WTC11 (cell line): ENCODE results near the gene PC. TPM values are rescaled to one million over a fixed set of nuclear protein-coding genes. Genes with fewer than 3 reads are reported as not detected.

Experiments used
- ATAC-seq: fragments of 200-7000 bp; cut with Tn5 transposase; 2 replicates; pipeline ENCODE4 v1.10.0; 2021; ENCODE audit warnings: mild to moderate bottlenecking, moderate library complexity
- CTCF ChIA-PET: fragments of 300-600 bp; sonication (Branson Sonifier 250); formaldehyde crosslinking; loops from one replicate; lab custom pipeline; 2021; ENCODE audit warnings: antibody characterized with exemption; lab: Charles Lee
- POLR2A ChIA-PET: fragments of 350-600 bp; sonication (Branson Sonifier 250); formaldehyde crosslinking; loops from one replicate; lab custom pipeline; 2021; ENCODE audit warnings: antibody characterized with exemption; lab: Charles Lee
- DNase-seq: peaks from one replicate; pipeline ENCODE4 v3.0.0; 2021; ENCODE audit warnings: low spot score
- H3K27ac Mint-ChIP-seq: 2 replicates; pipeline ENCODE4 v1.8.0; 2021; ENCODE audit warnings: mixed read lengths
- H3K27me3 Mint-ChIP-seq: 2 replicates; pipeline ENCODE4 v1.8.0; 2021; ENCODE audit warnings: low read depth, mild to moderate bottlenecking, moderate library complexity, mixed read lengths
- H3K36me3 Mint-ChIP-seq: 2 replicates; pipeline ENCODE4 v1.8.0; 2021; ENCODE audit warnings: mixed read lengths
- H3K4me1 Mint-ChIP-seq: 2 replicates; pipeline ENCODE4 v1.8.0; 2022; ENCODE audit warnings: mixed read lengths
- H3K4me3 Mint-ChIP-seq: 2 replicates; pipeline ENCODE4 v1.8.0; 2021; ENCODE audit warnings: mild to moderate bottlenecking, moderate library complexity, mixed read lengths
- H3K9me3 Mint-ChIP-seq: 2 replicates; pipeline ENCODE4 v1.8.0; 2021; ENCODE audit warnings: mixed read lengths
- ATF1 ChIP-seq: sonication (generic); formaldehyde crosslinking; IDR thresholded peaks from 2 replicates; pipeline ENCODE4 v1.8.1; 2023; ENCODE audit warnings: mild to moderate bottlenecking, moderate library complexity, missing genetic modification reagents
- ATF2 ChIP-seq: sonication (generic); formaldehyde crosslinking; IDR thresholded peaks from 2 replicates; pipeline ENCODE4 v1.8.1; 2022; ENCODE audit warnings: low read depth, missing genetic modification reagents, borderline replicate concordance
- FOXP1 ChIP-seq: sonication (generic); formaldehyde crosslinking; IDR thresholded peaks from 2 replicates; pipeline ENCODE4 v1.8.0; 2022; ENCODE audit warnings: missing genetic modification reagents, mild to moderate bottlenecking, moderate library complexity, borderline replicate concordance
- JUN ChIP-seq: sonication (generic); formaldehyde crosslinking; IDR thresholded peaks from 2 replicates; pipeline ENCODE4 v1.8.0; 2023; ENCODE audit warnings: mild to moderate bottlenecking, missing genetic modification reagents
- MYBL2 ChIP-seq: sonication (generic); formaldehyde crosslinking; IDR thresholded peaks from 2 replicates; pipeline ENCODE4 v1.8.1; 2023; ENCODE audit warnings: mild to moderate bottlenecking, moderate library complexity, missing genetic modification reagents
- NR2C2 ChIP-seq: sonication (generic); formaldehyde crosslinking; IDR thresholded peaks from 2 replicates; pipeline ENCODE4 v1.8.0; 2022; ENCODE audit warnings: mild to moderate bottlenecking, missing genetic modification reagents
- PREB ChIP-seq: sonication (generic); formaldehyde crosslinking; IDR thresholded peaks from 2 replicates; pipeline ENCODE4 v1.8.1; 2022; ENCODE audit warnings: mild to moderate bottlenecking, missing genetic modification reagents, moderate library complexity, borderline replicate concordance
- SMAD3 ChIP-seq: sonication (generic); formaldehyde crosslinking; IDR thresholded peaks from 2 replicates; pipeline ENCODE4 v1.8.0; 2022; ENCODE audit warnings: missing genetic modification reagents, mild to moderate bottlenecking, borderline replicate concordance
- SOX15 ChIP-seq: fragments of 250-450 bp; sonication (Bioruptor Pico); IDR thresholded peaks from 2 replicates; pipeline ENCODE4 v1.9.0; 2021; ENCODE audit warnings: mild to moderate bottlenecking
- TCF7 ChIP-seq: sonication (generic); formaldehyde crosslinking; IDR thresholded peaks from 2 replicates; pipeline ENCODE4 v1.8.0; 2022; ENCODE audit warnings: mild to moderate bottlenecking, low read depth, missing genetic modification reagents, moderate library complexity
- ZNF396 ChIP-seq: fragments of 250-450 bp; sonication (Bioruptor Pico); IDR thresholded peaks from 2 replicates; pipeline ENCODE4 v1.8.0; 2021; ENCODE audit warnings: mild to moderate bottlenecking, moderate library complexity, borderline replicate concordance
- ZNF416 ChIP-seq: fragments of 250-450 bp; sonication (Bioruptor Pico); IDR thresholded peaks from 2 replicates; pipeline ENCODE4 v1.9.0; 2021; ENCODE audit warnings: mild to moderate bottlenecking, inconsistent platforms
- total RNA-seq: library from RNA; stranded (reverse); gene quantifications from 3 replicates; pipeline ENCODE4 v1.2.3, GENCODE V29; 2021
- TF ChIP-seq, protein P1 (sequence below): sonication (generic); formaldehyde crosslinking; IDR thresholded peaks from 2 replicates; pipeline ENCODE4 v1.8.1; 2023; ENCODE audit warnings: mild to moderate bottlenecking, missing genetic modification reagents, borderline replicate concordance
- TF ChIP-seq, protein P2 (sequence below): sonication (generic); formaldehyde crosslinking; IDR thresholded peaks from 2 replicates; pipeline ENCODE4 v1.8.1; 2023; ENCODE audit warnings: mild to moderate bottlenecking, missing genetic modification reagents, moderate library complexity
- TF ChIP-seq, protein P3 (sequence below): sonication (generic); formaldehyde crosslinking; IDR thresholded peaks from 2 replicates; pipeline ENCODE4 v1.8.0; 2023; ENCODE audit warnings: missing genetic modification reagents, mild to moderate bottlenecking, borderline replicate concordance

The PC gene
- total RNA-seq, 1 experiment from 2014 or later = 27.2 TPM

GRCh38 chr11:66842896-66843775, 115.0 kb downstream of the PC start, which contains the start of gene RCE1 (continued):
- no peak; the same call in 1 of the 2 replicates for TF ChIP-seq NR2C2
- no peak for TF ChIP-seq PREB (CRISPR knock-in tag)
- TF ChIP-seq JUN (CRISPR knock-in tag) = no peak; the same call in 1 of the 2 replicates
- TF ChIP-seq SMAD3 (CRISPR knock-in tag) = no peak
- TF ChIP-seq TCF7 (CRISPR knock-in tag) = no peak
- TF ChIP-seq, protein P1, sequence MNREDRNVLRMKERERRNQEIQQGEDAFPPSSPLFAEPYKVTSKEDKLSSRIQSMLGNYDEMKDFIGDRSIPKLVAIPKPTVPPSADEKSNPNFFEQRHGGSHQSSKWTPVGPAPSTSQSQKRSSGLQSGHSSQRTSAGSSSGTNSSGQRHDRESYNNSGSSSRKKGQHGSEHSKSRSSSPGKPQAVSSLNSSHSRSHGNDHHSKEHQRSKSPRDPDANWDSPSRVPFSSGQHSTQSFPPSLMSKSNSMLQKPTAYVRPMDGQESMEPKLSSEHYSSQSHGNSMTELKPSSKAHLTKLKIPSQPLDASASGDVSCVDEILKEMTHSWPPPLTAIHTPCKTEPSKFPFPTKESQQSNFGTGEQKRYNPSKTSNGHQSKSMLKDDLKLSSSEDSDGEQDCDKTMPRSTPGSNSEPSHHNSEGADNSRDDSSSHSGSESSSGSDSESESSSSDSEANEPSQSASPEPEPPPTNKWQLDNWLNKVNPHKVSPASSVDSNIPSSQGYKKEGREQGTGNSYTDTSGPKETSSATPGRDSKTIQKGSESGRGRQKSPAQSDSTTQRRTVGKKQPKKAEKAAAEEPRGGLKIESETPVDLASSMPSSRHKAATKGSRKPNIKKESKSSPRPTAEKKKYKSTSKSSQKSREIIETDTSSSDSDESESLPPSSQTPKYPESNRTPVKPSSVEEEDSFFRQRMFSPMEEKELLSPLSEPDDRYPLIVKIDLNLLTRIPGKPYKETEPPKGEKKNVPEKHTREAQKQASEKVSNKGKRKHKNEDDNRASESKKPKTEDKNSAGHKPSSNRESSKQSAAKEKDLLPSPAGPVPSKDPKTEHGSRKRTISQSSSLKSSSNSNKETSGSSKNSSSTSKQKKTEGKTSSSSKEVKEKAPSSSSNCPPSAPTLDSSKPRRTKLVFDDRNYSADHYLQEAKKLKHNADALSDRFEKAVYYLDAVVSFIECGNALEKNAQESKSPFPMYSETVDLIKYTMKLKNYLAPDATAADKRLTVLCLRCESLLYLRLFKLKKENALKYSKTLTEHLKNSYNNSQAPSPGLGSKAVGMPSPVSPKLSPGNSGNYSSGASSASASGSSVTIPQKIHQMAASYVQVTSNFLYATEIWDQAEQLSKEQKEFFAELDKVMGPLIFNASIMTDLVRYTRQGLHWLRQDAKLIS (CRISPR knock-in tag) = no peak
- no peak for TF ChIP-seq ZNF396 (CRISPR knock-in tag)
- peak; percentile 88; the same call in 1 of the 2 replicates for TF ChIP-seq ATF1 (CRISPR knock-in tag)
- TF ChIP-seq FOXP1 (CRISPR knock-in tag) = peak; percentile 78; the same call in 1 of the 2 replicates

DNA sequence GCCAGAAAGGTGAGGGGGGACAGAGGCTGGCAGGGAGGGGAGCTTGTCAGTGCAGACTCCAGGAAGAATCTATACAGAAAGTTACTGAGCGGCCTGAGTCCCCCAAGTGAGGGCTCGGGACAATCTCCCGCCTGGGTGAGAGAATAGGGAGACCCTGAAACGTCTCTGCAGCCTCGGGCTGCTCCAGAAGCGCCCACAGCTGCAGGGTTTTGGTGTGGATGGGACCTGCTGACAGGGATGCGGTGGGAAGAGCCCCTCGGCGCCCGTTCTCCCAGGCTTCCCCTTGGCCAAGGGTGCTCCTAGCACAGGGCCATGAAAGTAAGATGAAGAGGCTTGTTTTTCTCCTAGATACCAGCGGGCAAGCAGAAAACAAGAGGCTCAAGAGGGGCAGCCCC, 115.7 kb downstream of the PC start:
- ATAC-seq = no peak

More for the DNA sequence above, 115.7 kb downstream of the PC start:
- ChIA-PET POLR2A (interaction anchor here (0.6 to 2.7 kb wide), 5 partner anchors 10 to 397 kb away, joined by 3 to 17 read pairs (median 9); partner anchors contain the start of genes LRFN4 and PC), CTCF (interaction anchor here (1.2 to 4.8 kb wide), 11 partner anchors 9 to 424 kb away, joined by 3 to 30 read pairs (median 6); partner anchors contain the start of gene RBM4B)
- H3K27ac Mint-ChIP-seq = peak overlapping the region; percentile 87
- H3K4me1 Mint-ChIP-seq = peaks cover 20% of the 10 kb centered on the region
- no peak for TF ChIP-seq JUN (CRISPR knock-in tag)
- TF ChIP-seq, protein P2, sequence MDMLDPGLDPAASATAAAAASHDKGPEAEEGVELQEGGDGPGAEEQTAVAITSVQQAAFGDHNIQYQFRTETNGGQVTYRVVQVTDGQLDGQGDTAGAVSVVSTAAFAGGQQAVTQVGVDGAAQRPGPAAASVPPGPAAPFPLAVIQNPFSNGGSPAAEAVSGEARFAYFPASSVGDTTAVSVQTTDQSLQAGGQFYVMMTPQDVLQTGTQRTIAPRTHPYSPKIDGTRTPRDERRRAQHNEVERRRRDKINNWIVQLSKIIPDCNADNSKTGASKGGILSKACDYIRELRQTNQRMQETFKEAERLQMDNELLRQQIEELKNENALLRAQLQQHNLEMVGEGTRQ (CRISPR knock-in tag) = no peak
- TF ChIP-seq MYBL2 = no peak
- TF ChIP-seq, protein P3, sequence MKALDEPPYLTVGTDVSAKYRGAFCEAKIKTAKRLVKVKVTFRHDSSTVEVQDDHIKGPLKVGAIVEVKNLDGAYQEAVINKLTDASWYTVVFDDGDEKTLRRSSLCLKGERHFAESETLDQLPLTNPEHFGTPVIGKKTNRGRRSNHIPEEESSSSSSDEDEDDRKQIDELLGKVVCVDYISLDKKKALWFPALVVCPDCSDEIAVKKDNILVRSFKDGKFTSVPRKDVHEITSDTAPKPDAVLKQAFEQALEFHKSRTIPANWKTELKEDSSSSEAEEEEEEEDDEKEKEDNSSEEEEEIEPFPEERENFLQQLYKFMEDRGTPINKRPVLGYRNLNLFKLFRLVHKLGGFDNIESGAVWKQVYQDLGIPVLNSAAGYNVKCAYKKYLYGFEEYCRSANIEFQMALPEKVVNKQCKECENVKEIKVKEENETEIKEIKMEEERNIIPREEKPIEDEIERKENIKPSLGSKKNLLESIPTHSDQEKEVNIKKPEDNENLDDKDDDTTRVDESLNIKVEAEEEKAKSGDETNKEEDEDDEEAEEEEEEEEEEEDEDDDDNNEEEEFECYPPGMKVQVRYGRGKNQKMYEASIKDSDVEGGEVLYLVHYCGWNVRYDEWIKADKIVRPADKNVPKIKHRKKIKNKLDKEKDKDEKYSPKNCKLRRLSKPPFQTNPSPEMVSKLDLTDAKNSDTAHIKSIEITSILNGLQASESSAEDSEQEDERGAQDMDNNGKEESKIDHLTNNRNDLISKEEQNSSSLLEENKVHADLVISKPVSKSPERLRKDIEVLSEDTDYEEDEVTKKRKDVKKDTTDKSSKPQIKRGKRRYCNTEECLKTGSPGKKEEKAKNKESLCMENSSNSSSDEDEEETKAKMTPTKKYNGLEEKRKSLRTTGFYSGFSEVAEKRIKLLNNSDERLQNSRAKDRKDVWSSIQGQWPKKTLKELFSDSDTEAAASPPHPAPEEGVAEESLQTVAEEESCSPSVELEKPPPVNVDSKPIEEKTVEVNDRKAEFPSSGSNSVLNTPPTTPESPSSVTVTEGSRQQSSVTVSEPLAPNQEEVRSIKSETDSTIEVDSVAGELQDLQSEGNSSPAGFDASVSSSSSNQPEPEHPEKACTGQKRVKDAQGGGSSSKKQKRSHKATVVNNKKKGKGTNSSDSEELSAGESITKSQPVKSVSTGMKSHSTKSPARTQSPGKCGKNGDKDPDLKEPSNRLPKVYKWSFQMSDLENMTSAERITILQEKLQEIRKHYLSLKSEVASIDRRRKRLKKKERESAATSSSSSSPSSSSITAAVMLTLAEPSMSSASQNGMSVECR (CRISPR knock-in tag) = no peak
- TF ChIP-seq ATF2 (CRISPR knock-in tag) = no peak
- TF ChIP-seq ZNF416 = no peak
- no peak for TF ChIP-seq SOX15 (CRISPR knock-in tag)
- DNase-seq = no peak
- H3K4me3 Mint-ChIP-seq = peak overlapping the region; percentile 82
- no peaks in the 10 kb centered on the region for H3K9me3 Mint-ChIP-seq
- no peaks in the 10 kb centered on the region for H3K27me3 Mint-ChIP-seq
- H3K36me3 Mint-ChIP-seq = peaks cover 19% of the 10 kb centered on the region
